GM10266 (cell line): ENCODE results near the gene PHKB.
"Not testable (repeated sequence)": the region's sequence is repeated elsewhere in the genome, so short reads cannot be mapped to it uniquely, and the experiment has no call there.

Experiments used
- DNase-seq: peaks from one replicate; pipeline ENCODE4 v3.0.0; 2012; ENCODE audit errors: extremely low spot score
- TF ChIP-seq, protein P1 (sequence below): IDR thresholded peaks from 2 replicates; pipeline ENCODE4 v1.5.1; 2012; ENCODE audit warnings: mild to moderate bottlenecking, low read depth; ENCODE audit not compliant: control insufficient read depth, insufficient read depth; ENCODE audit errors: missing control alignments

The PHKB gene

DNA sequence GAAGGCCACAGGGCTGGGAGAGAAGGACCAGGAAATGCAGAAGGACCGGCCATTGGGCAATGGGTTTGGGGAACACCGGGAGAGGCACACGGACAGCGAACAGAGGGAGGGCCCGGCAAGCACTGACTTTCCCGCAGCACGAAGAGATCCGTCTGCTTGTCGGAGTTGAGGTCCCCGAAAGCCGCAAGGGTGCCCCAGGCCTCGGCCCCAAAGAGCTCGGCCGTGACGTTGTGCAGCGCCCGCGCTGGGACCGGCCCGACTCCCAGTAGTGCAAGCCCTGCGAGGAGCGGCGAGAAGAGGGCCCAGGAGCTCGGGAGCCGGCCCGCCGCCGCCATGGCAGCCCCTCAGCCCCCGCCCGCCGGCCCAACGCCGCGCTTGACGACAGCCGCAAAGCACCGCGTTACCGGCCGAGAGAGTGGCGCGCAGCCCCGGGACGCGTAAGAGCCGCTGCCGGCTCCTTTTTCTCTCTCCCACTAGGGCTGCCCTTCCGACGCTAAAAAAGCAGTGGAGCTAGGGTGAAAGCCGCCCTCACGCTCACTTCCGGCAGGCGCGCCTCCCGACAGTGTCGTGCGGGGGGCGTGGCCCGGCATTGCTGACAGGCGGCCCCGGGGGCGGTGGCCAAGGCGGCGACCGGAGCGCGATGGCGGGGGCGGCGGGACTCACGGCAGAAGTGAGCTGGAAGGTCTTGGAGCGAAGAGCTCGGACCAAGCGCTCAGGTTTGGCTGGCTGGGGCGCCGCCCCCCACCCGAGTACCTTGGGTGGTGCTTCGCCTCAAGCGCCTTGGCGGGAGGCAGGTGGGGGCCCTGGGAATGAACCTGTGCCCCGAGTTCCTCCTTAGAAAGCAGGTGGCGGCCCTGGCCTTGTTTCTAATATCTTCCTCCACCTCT, at the start of gene PHKB, which contains the start of gene ITFG1:
Gene PHKB (plus strand): TSS at position 621 of the 887 bp plus-strand sequence. CDS start 20 bp downstream, at position 641.
Gene ITFG1 (minus strand): TSS at position 353 of the 887 bp plus-strand sequence. CDS start 18 bp downstream, at position 335.
- DNase-seq = peak; percentile 90
- TF ChIP-seq, protein P1, sequence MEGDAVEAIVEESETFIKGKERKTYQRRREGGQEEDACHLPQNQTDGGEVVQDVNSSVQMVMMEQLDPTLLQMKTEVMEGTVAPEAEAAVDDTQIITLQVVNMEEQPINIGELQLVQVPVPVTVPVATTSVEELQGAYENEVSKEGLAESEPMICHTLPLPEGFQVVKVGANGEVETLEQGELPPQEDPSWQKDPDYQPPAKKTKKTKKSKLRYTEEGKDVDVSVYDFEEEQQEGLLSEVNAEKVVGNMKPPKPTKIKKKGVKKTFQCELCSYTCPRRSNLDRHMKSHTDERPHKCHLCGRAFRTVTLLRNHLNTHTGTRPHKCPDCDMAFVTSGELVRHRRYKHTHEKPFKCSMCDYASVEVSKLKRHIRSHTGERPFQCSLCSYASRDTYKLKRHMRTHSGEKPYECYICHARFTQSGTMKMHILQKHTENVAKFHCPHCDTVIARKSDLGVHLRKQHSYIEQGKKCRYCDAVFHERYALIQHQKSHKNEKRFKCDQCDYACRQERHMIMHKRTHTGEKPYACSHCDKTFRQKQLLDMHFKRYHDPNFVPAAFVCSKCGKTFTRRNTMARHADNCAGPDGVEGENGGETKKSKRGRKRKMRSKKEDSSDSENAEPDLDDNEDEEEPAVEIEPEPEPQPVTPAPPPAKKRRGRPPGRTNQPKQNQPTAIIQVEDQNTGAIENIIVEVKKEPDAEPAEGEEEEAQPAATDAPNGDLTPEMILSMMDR = peak; percentile 10

DNA sequence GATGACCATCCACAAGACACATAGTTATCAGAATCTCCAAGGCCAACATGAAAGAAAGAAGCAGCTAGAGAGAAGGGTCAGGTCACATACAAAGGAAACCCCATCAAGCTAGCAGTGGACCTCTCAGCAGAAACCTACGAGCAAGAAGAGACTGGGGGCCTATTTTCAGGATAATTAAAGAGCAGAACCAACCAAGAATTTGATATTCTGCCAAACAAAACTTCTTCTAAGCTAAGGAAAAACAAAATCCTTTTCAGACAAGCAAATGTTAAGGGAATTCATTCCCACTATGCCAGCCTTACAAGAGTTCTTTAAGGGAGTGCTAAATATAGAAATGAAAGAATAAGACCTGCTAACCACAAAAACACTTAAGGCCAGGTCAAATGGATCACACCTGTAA, 48.1 kb upstream of the PHKB start:
- TF ChIP-seq, protein P1 = no peak
- DNase-seq = no peak

DNA sequence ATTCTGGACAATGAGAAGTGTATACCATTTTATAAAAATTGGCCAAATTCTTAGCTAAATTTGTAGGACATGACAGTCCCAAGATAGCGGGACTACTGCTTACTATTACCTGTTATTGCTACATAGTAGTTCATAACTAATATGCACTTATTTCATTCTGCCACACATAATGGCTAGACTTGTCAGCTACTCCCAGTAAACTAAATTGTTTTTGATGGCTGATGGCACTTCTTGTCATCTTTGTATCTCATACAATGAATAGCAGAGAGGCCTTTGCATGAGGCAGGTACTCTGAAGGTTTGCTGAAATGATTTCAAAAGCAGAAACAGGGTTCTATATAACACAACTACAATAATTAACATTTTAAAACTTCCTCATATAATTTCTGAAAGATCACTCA, 44.3 kb upstream of the PHKB start:
- no peak for DNase-seq
- TF ChIP-seq, protein P1 = no peak

DNA sequence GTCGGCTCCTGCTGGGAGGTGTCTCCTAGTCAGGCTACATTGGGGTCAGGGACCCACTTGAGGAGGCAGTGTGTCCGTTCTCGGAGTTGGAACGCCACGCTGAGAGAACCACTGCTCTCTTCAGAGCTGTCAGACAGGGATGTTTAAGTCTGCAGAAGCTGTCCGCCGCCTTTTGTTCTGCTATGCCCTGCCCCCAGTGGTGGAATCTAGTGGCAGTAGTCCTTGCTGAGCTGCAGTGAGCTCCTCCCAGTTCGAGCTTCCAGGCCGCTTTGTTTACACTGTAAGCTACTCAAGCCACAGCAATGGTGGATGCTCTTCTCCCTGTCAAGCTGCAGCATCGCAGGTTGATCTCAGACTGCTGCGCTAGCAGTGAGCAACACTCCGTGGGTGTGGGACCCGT, 36.3 kb upstream of the PHKB start:
- TF ChIP-seq, protein P1 = no peak

DNA sequence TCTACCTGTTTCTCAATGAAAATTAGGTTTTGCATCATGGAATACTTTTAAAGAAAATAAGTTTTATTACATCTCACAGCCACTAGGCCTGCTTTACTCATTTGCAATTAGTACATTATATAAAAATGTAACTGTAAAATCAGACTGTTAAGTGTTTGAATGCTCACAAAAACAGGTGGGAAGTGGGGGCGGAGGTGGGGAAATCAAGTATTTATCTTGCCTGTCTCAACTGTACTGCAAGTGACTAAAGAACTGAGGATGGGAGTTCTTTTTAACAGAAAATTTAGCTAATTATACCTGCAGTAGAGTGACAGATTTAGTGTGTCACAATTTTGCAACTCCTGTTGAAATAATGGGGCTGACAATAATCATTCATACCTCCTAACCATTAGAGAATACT, 34.3 kb upstream of the PHKB start:
- no peak for DNase-seq
- TF ChIP-seq, protein P1 = no peak

More for the DNA sequence above, 36.3 kb upstream of the PHKB start:
- no peak for DNase-seq

DNA sequence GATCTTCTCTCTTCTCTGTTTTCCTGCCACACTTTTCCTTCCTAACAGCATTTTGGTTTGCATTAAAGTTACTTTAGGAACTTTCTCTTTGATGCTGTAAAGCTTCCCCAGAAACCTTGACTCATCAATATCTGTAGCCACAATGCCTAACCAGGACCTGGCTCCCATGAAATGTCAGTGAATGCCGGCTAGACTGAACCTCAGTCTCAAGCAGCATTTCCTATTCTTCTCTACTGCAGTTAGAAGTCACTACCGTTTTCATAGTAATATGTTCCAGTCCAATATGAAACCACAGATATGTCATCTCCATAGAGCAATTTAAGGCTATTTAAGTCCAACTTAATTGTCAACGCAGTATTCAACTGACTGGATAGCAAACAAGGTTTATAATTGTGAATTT, 29.2 kb upstream of the PHKB start:
- no peak for DNase-seq
- TF ChIP-seq, protein P1 = no peak

DNA sequence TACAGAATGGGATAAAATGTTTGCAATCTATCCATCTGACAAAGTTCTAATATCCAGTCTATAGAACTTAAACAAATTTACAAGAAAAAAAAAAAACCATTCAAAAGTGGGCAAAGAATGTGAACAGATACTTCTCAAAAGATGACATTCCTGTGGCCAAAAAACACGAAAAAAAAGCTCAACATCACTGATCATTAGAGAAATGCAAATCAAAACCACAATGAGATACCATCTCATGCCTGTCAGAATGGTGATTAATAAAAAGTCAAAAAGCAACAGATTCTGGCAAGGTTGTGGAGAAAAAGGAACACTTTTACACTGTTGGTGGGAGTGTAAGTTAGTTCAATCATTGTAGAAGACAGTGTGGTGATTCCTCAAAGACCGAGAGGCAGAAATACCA, 26.9 kb upstream of the PHKB start:
- DNase-seq = not testable (repeated sequence)

DNA sequence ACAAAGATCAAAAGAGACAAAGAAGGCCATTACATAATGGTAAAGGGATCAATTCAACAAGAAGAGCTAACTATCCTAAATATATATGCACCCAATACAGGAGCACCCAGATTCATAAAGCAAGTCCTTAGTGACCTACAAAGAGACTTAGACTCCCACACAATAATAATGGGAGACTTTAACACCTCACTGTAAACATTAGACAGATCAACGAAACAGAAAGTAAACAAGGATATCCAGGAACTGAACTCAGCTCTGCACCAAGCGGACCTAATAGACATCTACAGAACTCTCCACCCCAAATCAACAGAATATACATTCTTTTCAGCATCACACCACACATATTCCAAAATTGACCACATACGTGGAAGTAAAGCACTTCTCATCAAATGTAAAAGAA, 21.1 kb upstream of the PHKB start:
- not testable (repeated sequence) for DNase-seq

DNA sequence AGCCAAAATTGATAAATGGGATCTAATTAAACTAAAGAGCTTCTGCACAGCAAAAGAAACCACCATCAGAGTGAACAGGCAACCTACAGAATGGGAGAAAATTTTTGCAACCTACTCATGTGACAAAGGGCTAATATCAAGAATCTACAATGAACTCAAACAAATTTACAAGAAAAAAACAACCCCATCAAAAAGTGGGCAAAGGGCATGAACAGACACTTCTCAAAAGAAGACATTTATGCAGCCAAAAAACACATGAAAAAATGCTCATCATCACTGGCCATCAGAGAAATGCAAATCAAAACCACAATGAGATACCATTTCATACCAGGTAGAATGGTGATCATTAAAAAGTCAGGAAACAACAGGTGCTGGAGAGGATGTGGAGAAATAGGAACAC, 18.2 kb upstream of the PHKB start:
- not testable (repeated sequence) for DNase-seq
